ENCODE results near the gene TRAF2. TPM values are rescaled to one million over a fixed set of nuclear protein-coding genes. Genes with fewer than 3 reads are reported as not detected.

Gene TRAF2
- polyA plus RNA-seq, 2 of the 4 experiments (the other 2 are of a cell fraction) = 23.8 to 39.5 TPM

- no peak overlapping the region for H3K4me2 ChIP-seq
- H3K4me1 ChIP-seq = peaks cover 4% of the 10 kb centered on the region
- POLR2A ChIA-PET = no interaction called here
- 82% methylated on average over 5 of the region's 5 CpGs for WGBS (ENCODE audit: missing lambda C conversion rate)
- ATAC-seq (no peak), FAIRE-seq (no peak), DNase-seq (ENCODE audit: low read depth in 1 of 2, low spot score in 1 of 2) (no peak)
- CTCF ChIA-PET = no interaction called here
- peaks cover 10% of the 10 kb centered on the region; the same call in 2 of the 3 replicates for H3K9me3 ChIP-seq
- TF ChIP-seq JUNB (IDR thresholded peaks at IDR 0.05) (no peak), FOXS1 (CRISPR knock-in tag; IDR thresholded peaks at IDR 0.05) (no peak), TP53 (CRISPR knock-in tag; IDR thresholded peaks at IDR 0.05) (no peak), ZSCAN20 (CRISPR knock-in tag; IDR thresholded peaks at IDR 0.05) (no peak), CHD4 (IDR thresholded peaks at IDR 0.05; ENCODE audit: borderline replicate concordance) (no peak), HOXA7 (CRISPR knock-in tag; IDR thresholded peaks at IDR 0.05) (no peak), FOSB (CRISPR knock-in tag; IDR thresholded peaks at IDR 0.05) (no peak), PHF8 (IDR thresholded peaks at IDR 0.05; ENCODE audit: borderline replicate concordance, low read depth) (no peak), ZC3H11A (IDR thresholded peaks at IDR 0.05) (no peak), ZNF302 (CRISPR knock-in tag; IDR thresholded peaks at IDR 0.05) (no peak), KDM5A (IDR thresholded peaks at IDR 0.05) (no peak), CHD2 (IDR thresholded peaks at IDR 0.05; ENCODE audit: low read length, partially characterized antibody) (no peak), NPAS2 (CRISPR knock-in tag; IDR thresholded peaks at IDR 0.05; ENCODE audit: borderline replicate concordance) (no peak), CBX2 (IDR thresholded peaks at IDR 0.05; ENCODE audit: borderline replicate concordance, low read depth) (no peak), RNF2 (IDR thresholded peaks at IDR 0.05; ENCODE audit: borderline replicate concordance, low read depth) (no peak), GATA3 (IDR thresholded peaks at IDR 0.05; ENCODE audit: borderline replicate concordance) (no peak)
- TF ChIP-seq, protein P1, sequence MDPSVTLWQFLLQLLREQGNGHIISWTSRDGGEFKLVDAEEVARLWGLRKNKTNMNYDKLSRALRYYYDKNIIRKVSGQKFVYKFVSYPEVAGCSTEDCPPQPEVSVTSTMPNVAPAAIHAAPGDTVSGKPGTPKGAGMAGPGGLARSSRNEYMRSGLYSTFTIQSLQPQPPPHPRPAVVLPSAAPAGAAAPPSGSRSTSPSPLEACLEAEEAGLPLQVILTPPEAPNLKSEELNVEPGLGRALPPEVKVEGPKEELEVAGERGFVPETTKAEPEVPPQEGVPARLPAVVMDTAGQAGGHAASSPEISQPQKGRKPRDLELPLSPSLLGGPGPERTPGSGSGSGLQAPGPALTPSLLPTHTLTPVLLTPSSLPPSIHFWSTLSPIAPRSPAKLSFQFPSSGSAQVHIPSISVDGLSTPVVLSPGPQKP (IDR thresholded peaks at IDR 0.05; ENCODE audit: low read depth, low read length) = no peak
- TF ChIP-seq, protein P2, sequence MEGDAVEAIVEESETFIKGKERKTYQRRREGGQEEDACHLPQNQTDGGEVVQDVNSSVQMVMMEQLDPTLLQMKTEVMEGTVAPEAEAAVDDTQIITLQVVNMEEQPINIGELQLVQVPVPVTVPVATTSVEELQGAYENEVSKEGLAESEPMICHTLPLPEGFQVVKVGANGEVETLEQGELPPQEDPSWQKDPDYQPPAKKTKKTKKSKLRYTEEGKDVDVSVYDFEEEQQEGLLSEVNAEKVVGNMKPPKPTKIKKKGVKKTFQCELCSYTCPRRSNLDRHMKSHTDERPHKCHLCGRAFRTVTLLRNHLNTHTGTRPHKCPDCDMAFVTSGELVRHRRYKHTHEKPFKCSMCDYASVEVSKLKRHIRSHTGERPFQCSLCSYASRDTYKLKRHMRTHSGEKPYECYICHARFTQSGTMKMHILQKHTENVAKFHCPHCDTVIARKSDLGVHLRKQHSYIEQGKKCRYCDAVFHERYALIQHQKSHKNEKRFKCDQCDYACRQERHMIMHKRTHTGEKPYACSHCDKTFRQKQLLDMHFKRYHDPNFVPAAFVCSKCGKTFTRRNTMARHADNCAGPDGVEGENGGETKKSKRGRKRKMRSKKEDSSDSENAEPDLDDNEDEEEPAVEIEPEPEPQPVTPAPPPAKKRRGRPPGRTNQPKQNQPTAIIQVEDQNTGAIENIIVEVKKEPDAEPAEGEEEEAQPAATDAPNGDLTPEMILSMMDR (IDR thresholded peaks at IDR 0.05) = no peak
- TF ChIP-seq, protein P3, sequence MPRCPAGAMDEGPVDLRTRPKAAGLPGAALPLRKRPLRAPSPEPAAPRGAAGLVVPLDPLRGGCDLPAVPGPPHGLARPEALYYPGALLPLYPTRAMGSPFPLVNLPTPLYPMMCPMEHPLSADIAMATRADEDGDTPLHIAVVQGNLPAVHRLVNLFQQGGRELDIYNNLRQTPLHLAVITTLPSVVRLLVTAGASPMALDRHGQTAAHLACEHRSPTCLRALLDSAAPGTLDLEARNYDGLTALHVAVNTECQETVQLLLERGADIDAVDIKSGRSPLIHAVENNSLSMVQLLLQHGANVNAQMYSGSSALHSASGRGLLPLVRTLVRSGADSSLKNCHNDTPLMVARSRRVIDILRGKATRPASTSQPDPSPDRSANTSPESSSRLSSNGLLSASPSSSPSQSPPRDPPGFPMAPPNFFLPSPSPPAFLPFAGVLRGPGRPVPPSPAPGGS (IDR thresholded peaks at IDR 0.05) = no peak
- H3K27ac ChIP-seq = no peak overlapping the region
- H3K4me3 ChIP-seq = no peak overlapping the region
These were observed 9.8 kb upstream of the TRAF2 start for GRCh38 chr9:136876476-136876875.

- Histone ChIP-seq H3K4me3 (no peak overlapping the region), H3K4me2 (no peak overlapping the region), H3K9me3 (no peaks in the 10 kb centered on the region), H3K4me1 (peaks cover 43% of the 10 kb centered on the region), H3K27ac (peak overlapping the region in 1 of 2 experiments; percentile 98; a peak in 3 of 6 replicates)
- DNase-seq (ENCODE audit: low read depth in 1 of 2, low spot score in 1 of 2) = no peak
- CTCF ChIA-PET = interaction anchor here (0.9 to 14.7 kb wide), 9 partner anchors 8 to 155 kb away, joined by 3 to 139 read pairs (median 4); no protein-coding TSS in a partner anchor
- POLR2A ChIA-PET = interaction anchor here (2.2 to 6.8 kb wide), 3 partner anchors 11 to 21 kb away, joined by 10 to 108 read pairs (median 11); partner anchors contain the start of gene EDF1
- TF ChIP-seq POLR2A (IDR thresholded peaks at IDR 0.05; ENCODE audit: low read length) (no peak), FOSB (CRISPR knock-in tag; IDR thresholded peaks at IDR 0.05) (no peak), POLR2AphosphoS2 (conservative IDR thresholded peaks at IDR 0.05; ENCODE audit: low read length) (no peak), CBX8 (IDR thresholded peaks at IDR 0.05) (no peak)
- no peak for ATAC-seq
- no peak for FAIRE-seq
- 92% methylated on average over 11 of the region's 11 CpGs for WGBS (ENCODE audit: missing lambda C conversion rate)
These were observed 5.7 kb upstream of the TRAF2 start for GRCh38 chr9:136880651-136881050.
